HEK293T (cell line): ENCODE results near the gene GLG1.
"Not testable (repeated sequence)": the region's sequence is repeated elsewhere in the genome, so short reads cannot be mapped to it uniquely, and the experiment has no call there.

ENCODE experiments used
- ARNT ChIP-seq: fragments of 450-650 bp; IDR thresholded peaks from 2 replicates; pipeline ENCODE4 v1.6.1; 2017; ENCODE audit warnings: mild to moderate bottlenecking
- FOXK2 ChIP-seq: fragments of 450-650 bp; IDR thresholded peaks from 2 replicates; pipeline ENCODE4 v1.6.1; 2016; ENCODE audit warnings: mild to moderate bottlenecking
- NFRKB ChIP-seq: fragments of 450-650 bp; IDR thresholded peaks from 2 replicates; pipeline ENCODE4 v1.6.1; 2016; ENCODE audit warnings: mild to moderate bottlenecking, moderate library complexity
- SUZ12 ChIP-seq: fragments of 450-650 bp; IDR thresholded peaks from 2 replicates; pipeline ENCODE4 v1.6.1; 2016; ENCODE audit warnings: mild to moderate bottlenecking
- TARDBP ChIP-seq: fragments of 450-650 bp; IDR thresholded peaks from 2 replicates; pipeline ENCODE4 v1.6.1; 2016

DNA sequence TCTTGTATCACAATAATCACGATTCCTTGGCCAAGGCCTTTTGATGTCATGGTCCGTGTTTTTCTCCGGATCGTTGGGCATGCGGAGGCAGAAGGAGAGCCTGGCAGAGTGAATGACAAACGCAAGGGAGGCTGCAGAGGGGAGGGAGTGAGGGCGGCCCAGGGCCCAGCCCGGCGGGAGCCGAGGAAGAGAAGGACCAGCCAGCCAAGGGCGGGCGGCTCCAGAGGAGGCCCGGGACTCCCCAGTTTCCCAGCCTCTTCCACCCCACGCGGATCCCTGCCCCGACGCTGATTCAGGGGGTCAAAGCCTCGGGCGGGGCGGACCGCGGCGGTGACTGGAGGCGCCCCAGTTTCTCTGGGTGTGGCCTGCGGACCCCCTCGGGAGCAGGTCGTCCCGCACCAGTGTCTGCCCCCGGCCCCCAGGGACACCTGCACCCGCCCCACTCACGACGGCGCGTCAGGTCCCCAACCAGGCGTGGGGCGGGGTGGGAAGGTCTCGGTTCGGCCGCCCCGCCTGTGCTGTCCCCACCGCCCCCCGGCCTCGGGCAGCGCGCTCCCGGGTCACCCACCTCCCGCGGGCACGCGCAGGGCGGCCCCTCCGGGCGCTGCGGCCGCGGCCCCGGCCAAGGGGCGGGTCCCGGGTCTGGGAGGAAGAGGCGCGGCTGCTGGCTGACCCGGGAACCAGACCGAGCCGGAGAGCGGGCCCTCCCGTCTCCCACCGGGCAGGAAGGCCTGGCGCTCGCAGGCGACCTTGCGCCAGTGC lies 200.1 kb downstream of the GLG1 start:
- TF ChIP-seq TARDBP, FOXK2, ARNT, NFRKB, SUZ12: not testable (repeated sequence)
